A673 (cell line): ENCODE measurements around the gene FNDC10. TPM values are rescaled to one million over a fixed set of nuclear protein-coding genes. Genes with fewer than 3 reads are reported as not detected.

Experiments used
- BruUV-seq: library from RNA; stranded (reverse); fragments of 400-500 nt; replicated peaks from 2 replicates; lab custom pipeline; 2021; lab: Mats Ljungman, UMichigan
- CTCF ChIA-PET: fragments of 300-600 bp; sonication (Branson Sonifier 250); formaldehyde crosslinking; loops from one replicate; lab custom pipeline; 2022; ENCODE audit warnings: antibody characterized with exemption; lab: Charles Lee
- POLR2A ChIA-PET: fragments of 300-600 bp; sonication (Branson Sonifier 250); formaldehyde crosslinking; loops from one replicate; lab custom pipeline; 2022; ENCODE audit warnings: antibody characterized with exemption; ENCODE audit not compliant: low non-redundant PET; lab: Charles Lee
- DNase-seq: peaks from one replicate; pipeline ENCODE4 v3.0.0-alpha.2; 2015; ENCODE audit warnings: low spot score
- H3K27ac ChIP-seq: fragments of 200-600 bp; sonication (generic); 2 replicates; pipeline ENCODE4 v1.5.1; 2016; ENCODE audit warnings: mixed run types, low read depth, mild to moderate bottlenecking, mixed read lengths, antibody characterized with exemption, low read length; ENCODE audit not compliant: poor library complexity, severe bottlenecking
- H3K27me3 ChIP-seq: fragments of 200-600 bp; sonication (generic); replicated peaks from 2 replicates; pipeline ENCODE4 v1.6.1; 2017; ENCODE audit warnings: mixed run types, low read depth, mild to moderate bottlenecking, mixed read lengths, antibody characterized with exemption, low read length; ENCODE audit not compliant: insufficient read depth, poor library complexity
- H3K36me3 ChIP-seq: fragments of 200-600 bp; sonication (generic); 2 replicates; pipeline ENCODE4 v1.6.1; 2016; ENCODE audit warnings: mixed run types, mild to moderate bottlenecking, mixed read lengths, antibody characterized with exemption, low read length; ENCODE audit not compliant: insufficient read depth, poor library complexity, severe bottlenecking
- H3K4me1 ChIP-seq: fragments of 200-600 bp; sonication (generic); 2 replicates; pipeline ENCODE4 v1.6.1; 2017; ENCODE audit warnings: mixed run types, mild to moderate bottlenecking, mixed read lengths, antibody characterized with exemption, low read length; ENCODE audit not compliant: insufficient read depth, poor library complexity, severe bottlenecking
- H3K4me3 ChIP-seq: fragments of 200-600 bp; sonication (generic); 2 replicates; pipeline ENCODE4 v1.5.1; 2016; ENCODE audit warnings: low read depth, mixed run types, mild to moderate bottlenecking, mixed read lengths, low read length; ENCODE audit not compliant: poor library complexity, severe bottlenecking
- H3K9me3 ChIP-seq: fragments of 200-600 bp; sonication (generic); 2 replicates; pipeline ENCODE4 v1.6.1; 2016; ENCODE audit warnings: mixed run types, low read depth, mild to moderate bottlenecking, mixed read lengths, antibody characterized with exemption, low read length; ENCODE audit not compliant: poor library complexity, severe bottlenecking
- EZH2 ChIP-seq: fragments of 200-600 bp; sonication (generic); IDR thresholded peaks from 2 replicates; pipeline ENCODE4 v1.6.1; 2017; ENCODE audit warnings: borderline replicate concordance, low read depth, mild to moderate bottlenecking, mixed read lengths, antibody characterized with exemption, low read length; ENCODE audit not compliant: poor library complexity, severe bottlenecking
- intact Hi-C: fragments of 100-400 bp; cut with micrococcal nuclease; formaldehyde crosslinking; loops from one replicate; pipeline ENCODE4 v1.10.0; 2022; ENCODE audit not compliant: unreplicated experiment
- total RNA-seq: library from RNA; stranded (reverse); gene quantifications from 2 replicates; pipeline ENCODE4 v1.2.3, GENCODE V29; 2021
- TF ChIP-seq, protein P1 (sequence below): fragments of 300-800, 200-600 bp; sonication (generic); conservative IDR thresholded peaks from 2 replicates; pipeline ENCODE4 v1.5.1; 2017; ENCODE audit warnings: low read depth, mild to moderate bottlenecking, antibody characterized with exemption, low read length, moderate library complexity, mixed read lengths

Gene FNDC10
- total RNA-seq, 1 experiment from 2014 or later = 1.7 TPM

DNA sequence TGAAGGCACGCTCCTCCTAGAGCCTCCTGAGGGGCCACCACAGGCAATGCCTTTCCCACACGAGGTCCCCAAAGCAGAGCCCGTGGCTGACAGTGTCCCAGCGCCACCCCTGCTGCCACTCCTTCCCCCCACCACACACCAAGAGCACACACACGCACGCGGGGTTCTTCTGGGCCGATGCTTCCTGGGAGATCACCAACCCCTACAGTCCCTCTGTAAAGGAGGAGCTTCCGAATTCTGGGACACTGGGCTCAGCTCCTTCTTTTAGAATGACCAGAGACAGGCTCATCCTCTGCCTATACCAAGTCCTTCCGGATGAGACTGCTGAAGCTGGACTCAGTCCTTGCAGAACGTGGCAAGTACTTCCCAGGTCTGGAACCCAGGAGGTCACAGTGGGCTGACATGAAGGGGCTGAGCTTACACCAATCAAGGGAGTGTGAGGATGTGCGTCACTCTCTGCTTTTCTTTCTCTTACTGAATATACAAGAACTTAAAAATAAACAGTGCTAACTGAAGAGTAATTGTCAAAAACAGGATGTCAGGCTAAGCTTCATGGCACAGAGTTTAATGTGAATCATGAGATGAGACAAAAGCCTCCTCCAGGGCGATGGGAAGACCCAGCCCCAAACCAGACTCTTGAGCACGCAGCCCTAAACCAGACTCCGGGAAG lies 38.0 kb downstream of the FNDC10 start:
- no peaks in the 10 kb centered on the region for H3K4me1 ChIP-seq
- DNase-seq = no peak
- CTCF ChIA-PET = no interaction called here
- intact Hi-C loops = no loop called here
- no peak overlapping the region for H3K27ac ChIP-seq
- POLR2A ChIA-PET = interaction anchor here (0.5 kb wide), 1 partner anchor 45 kb away, joined by 3 read pairs; no protein-coding TSS in a partner anchor
- H3K27me3 ChIP-seq = no peaks in the 10 kb centered on the region
- H3K36me3 ChIP-seq = peaks cover 52% of the 10 kb centered on the region
- no TSS peak for BruUV-seq
- H3K4me3 ChIP-seq = no peak overlapping the region
- no peak for TF ChIP-seq EZH2
- TF ChIP-seq, protein P1, sequence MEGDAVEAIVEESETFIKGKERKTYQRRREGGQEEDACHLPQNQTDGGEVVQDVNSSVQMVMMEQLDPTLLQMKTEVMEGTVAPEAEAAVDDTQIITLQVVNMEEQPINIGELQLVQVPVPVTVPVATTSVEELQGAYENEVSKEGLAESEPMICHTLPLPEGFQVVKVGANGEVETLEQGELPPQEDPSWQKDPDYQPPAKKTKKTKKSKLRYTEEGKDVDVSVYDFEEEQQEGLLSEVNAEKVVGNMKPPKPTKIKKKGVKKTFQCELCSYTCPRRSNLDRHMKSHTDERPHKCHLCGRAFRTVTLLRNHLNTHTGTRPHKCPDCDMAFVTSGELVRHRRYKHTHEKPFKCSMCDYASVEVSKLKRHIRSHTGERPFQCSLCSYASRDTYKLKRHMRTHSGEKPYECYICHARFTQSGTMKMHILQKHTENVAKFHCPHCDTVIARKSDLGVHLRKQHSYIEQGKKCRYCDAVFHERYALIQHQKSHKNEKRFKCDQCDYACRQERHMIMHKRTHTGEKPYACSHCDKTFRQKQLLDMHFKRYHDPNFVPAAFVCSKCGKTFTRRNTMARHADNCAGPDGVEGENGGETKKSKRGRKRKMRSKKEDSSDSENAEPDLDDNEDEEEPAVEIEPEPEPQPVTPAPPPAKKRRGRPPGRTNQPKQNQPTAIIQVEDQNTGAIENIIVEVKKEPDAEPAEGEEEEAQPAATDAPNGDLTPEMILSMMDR = no peak
- H3K9me3 ChIP-seq = no peaks in the 10 kb centered on the region

DNA sequence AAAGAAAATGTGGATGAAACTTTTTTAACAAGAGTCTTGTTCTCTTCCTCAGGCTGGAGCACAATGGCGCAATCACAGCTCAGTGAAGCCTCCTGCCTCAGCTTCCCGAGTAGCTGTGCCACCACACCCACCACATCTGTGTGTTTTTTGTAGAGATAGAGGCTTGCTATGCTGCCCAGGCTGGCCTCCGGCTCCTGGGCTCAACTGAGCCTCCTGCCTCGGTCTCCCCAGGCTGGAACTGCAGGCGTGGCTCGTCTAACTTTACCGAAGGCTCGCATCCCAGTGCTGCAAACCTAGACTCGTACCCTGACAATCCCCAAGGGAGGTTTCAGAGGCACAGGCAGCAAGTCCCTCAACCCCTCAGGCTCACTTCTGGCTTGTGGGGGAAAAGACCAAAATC lies 39.8 kb downstream of the FNDC10 start:
- intact Hi-C loops = no loop called here
- no peaks in the 10 kb centered on the region for H3K9me3 ChIP-seq
- no peak overlapping the region for H3K27ac ChIP-seq
- peaks cover 41% of the 10 kb centered on the region for H3K36me3 ChIP-seq
- H3K27me3 ChIP-seq = no peaks in the 10 kb centered on the region
- no peak for DNase-seq
- ChIA-PET CTCF (no interaction called here), POLR2A (no interaction called here)
- H3K4me1 ChIP-seq = no peaks in the 10 kb centered on the region
- no peak overlapping the region for H3K4me3 ChIP-seq
- BruUV-seq = no TSS peak
- TF ChIP-seq EZH2 = no peak
- TF ChIP-seq, protein P1 = no peak

- no peaks in the 10 kb centered on the region for H3K9me3 ChIP-seq
- TF ChIP-seq, protein P1 = no peak
- no peak for TF ChIP-seq EZH2
- BruUV-seq = no TSS peak
- no peak for DNase-seq
- H3K4me3 ChIP-seq = no peak overlapping the region
- POLR2A ChIA-PET = interaction anchor here (0.6 kb wide), 1 partner anchor 234 kb away, joined by 4 read pairs; no protein-coding TSS in a partner anchor
- H3K27me3 ChIP-seq = no peaks in the 10 kb centered on the region
- H3K36me3 ChIP-seq = peaks cover 32% of the 10 kb centered on the region
- no peak overlapping the region for H3K27ac ChIP-seq
- no peaks in the 10 kb centered on the region for H3K4me1 ChIP-seq
- CTCF ChIA-PET = no interaction called here
- intact Hi-C loops = no loop called here
Observed at GRCh38 chr1:1559066-1559465, 40.9 kb downstream of the FNDC10 start.
